NCI-H1417 treated with DMSO at 0.1 percent for 48 hours (cell line): ENCODE results near the gene SPATA24.
"Not testable (repeated sequence)": the region's sequence is repeated elsewhere in the genome, so short reads cannot be mapped to it uniquely, and the experiment has no call there.

Source experiments
- DNase-seq: peaks from one replicate; lab custom pipeline; 2025; lab: John Stamatoyannopoulos, UW

SPATA24 gene

GRCh38 chr5:139394654-139395566 lies 9.0 kb downstream of the SPATA24 start, which contains the start of gene PROB1:
TSS of gene PROB1 (minus strand) at chr5:139395104. CDS start at chr5:139395081, 23 bp downstream.
- DNase-seq, result no peak

DNA sequence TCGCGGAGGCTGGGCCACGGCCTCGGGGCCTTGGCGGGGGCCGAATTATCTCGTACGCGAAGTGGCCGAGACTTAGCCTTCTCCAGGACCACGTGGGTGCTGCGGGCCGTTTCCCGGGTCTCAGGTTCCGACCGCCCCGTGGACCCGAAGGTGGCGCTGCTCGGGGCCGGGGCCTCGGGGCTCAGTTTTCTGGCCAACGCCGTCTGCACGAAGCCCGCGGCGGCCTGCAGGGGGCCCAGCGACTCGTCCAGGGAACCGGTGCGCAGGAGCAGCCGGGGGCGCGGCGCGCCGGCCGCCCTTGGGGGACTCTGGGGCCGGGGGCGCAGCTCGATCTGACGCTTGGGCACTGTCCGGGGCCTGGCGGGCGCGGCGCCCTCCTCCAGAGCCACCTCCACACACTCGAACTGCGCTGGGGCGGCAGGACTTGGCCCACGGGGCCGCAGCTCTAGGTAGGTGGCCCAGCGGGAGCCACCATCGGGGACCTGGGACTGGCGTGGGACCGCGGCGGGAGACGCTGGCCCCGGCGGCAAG lies 9.7 kb downstream of the SPATA24 start:
- no peak for DNase-seq

DNA sequence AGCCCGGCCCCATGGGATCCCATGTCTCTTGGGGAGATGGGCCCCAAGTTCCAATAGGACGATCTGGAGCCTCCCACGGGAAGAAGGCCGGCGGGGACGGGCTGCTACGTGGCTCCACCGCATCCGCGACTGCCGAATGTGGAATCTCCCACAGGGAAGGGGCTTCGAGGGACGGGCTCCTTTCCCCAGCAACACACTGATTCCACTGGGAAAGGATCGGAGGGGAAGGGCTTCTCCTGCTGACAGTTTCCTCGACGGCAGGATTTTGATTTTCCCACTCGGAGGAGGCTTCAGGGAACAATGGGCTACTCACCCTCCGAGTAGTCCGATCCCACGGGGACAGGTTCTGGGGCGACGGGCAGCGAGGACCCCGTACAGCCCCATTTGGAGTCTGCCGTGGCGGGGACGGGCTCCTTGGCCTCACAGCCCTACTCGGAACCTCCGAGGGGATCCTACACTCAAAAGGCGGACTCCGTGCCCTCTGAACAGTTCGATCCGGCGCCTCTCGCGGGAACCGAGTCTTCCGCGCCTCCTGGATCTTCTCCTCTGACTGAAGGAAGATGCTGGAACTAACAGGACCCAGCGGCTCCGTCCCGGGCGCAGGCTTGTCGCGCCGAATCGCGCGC lies 10.3 kb downstream of the SPATA24 start:
- DNase-seq, result no peak

GRCh38 chr5:139392678-139393496 lies 11.0 kb downstream of the SPATA24 start:
- DNase-seq, result no peak

DNA sequence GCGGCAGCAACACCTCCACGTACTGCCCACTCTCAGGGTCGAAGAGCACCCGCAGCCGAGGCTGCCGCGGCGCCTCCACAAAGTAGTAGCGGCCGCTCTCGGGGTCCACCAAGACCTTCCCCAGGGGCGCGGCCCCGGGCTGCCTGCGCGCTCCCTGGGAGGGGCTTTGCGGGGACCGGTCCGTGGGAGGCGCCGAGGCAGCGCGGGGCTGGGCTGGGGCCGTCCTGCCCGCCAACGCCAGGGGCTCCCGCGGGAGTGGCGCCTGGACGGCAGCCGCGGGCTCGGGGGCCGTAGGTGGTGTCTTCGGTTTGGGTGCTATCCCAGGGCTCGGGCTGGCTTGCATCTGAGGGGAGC lies 11.6 kb downstream of the SPATA24 start:
- DNase-seq, result no peak

DNA sequence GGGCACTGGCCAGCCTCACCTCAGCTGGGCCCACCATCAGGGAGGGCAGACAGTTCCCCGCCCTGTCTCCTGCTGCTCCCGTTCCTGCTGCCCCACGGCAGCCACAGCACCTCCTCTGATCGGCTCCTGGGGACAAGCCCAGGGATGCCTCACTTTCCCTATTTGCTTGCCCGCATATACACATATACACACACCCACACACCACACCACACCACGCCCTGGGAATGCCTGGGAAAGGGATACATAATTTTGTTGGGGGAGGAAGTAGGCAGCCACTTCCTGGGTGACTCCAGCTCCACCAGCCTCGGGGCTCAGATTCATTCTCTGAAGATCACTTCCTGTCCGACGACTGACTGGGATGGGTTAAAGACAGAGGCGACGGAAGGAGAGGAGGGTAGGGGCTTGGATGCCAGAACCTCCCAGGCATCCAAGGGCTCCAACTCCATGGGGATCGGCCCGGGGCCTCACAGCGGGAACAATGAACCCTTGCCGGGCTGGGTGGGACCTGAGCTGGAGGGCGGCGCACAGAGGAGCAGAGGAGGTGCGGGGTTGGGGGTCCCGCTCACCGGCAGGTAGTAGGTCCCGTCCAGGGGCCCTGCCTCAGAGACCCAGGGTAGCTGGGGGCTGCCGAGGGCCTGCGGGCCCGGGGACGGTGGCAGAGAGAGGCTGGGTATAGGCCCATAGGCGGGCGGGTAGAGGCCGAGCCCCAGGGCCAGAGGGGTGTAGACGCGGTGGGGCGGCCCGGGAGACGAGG lies 12.1 kb downstream of the SPATA24 start:
- DNase-seq, result no peak

DNA sequence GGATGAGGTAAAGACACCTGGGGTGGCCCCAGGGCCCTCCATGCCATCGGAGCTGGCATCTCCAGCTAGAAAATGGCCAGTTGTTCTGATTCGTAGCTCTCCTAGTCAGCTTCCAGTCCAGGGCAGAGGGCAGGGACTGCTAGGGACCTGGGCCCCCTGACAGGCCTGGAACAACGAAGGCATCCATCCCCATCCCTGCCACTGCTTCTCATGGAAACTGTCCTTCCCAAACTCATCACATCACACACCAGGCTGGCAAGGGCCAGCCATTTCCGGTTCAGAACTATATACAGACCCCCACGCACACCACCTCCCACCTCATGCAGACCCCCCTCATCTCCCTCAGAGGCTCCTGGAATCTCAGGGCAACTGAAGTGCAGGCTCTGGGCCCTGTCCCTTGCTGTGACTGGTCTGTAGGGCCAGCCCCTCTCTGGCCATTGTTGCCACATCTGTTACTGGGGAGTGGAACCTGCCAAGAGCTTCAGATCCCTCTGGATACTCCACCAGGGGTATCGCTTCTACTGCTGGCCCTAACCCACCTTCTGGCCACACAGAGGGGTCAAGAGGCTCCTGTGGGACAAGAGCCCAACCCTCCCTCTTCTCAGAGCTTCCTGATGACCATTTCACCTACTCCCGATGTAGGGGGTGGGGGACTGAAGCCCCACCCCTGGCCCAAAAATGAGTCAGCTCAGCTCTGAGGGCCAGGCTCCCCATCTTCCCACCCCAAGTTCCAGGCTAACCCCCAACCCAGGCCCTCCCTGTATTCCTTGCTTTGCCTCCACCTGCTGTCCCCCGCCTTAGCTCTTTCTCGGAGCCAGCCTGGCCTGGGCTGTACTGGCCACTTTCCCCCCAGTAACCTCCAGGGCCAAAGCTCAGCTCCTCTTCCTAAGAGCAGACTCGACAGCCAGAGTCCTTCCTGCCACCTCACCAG lies 13.0 kb downstream of the SPATA24 start:
- DNase-seq, result no peak

- DNase-seq, result no peak
These were observed 13.9 kb downstream of the SPATA24 start, which contains the start of gene MZB1 for GRCh38 chr5:139389701-139390638. TSS of gene MZB1 (minus strand) at chr5:139389913. CDS start at chr5:139389856, 57 bp downstream.

GRCh38 chr5:139388198-139388821 lies 15.6 kb downstream of the SPATA24 start:
- no peak for DNase-seq

DNA sequence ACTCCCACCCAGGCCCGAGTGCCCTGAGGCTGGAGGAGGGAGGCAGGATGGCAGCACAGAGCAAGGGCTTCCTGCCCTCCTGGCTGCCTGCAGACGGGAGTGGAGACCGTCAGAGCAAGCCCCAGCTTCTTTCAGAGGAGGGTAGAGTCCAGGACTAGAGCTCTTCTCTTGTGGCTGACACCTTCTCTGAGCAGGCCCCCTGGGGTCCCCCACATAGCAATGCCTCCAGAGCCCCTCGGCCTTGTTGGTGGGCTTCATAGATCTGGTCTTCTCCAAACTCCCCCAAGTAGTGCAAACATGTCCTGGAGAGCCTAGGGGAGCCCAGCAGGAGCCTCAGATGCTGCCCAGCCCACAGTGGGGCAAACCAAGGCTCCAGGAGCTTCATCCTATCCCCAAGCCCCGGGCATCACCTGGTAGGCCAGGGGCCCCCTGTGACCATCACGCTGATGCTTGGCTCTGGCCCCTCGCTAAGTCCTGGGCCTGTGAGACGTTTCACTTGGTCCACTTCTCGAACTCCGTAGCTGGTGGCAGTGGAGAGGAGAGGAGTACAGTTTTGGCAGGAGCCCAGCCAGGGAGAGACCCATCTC lies 16.2 kb downstream of the SPATA24 start:
- no peak for DNase-seq

- DNase-seq, result not testable (repeated sequence)
These were observed 16.9 kb downstream of the SPATA24 start for GRCh38 chr5:139386956-139387355.

DNA sequence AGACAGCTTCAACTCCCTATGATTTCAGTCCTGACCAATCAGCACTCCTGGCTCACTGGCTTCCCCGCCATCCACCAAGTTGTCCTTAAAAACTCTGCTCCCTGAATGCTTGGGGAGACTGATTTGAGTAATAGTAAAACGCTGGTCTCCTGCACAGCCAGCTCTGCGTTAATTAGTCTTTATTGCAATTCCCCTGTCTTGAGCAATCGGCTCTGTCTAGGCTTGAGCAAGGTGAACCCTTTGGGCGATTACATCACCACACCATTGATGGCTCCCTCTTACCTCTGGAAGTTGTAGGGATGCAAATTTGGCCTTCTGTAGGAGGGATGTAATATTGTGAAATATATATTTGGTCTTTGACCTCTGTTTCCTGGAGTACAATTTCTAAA lies 17.8 kb downstream of the SPATA24 start:
- no peak for DNase-seq

DNA sequence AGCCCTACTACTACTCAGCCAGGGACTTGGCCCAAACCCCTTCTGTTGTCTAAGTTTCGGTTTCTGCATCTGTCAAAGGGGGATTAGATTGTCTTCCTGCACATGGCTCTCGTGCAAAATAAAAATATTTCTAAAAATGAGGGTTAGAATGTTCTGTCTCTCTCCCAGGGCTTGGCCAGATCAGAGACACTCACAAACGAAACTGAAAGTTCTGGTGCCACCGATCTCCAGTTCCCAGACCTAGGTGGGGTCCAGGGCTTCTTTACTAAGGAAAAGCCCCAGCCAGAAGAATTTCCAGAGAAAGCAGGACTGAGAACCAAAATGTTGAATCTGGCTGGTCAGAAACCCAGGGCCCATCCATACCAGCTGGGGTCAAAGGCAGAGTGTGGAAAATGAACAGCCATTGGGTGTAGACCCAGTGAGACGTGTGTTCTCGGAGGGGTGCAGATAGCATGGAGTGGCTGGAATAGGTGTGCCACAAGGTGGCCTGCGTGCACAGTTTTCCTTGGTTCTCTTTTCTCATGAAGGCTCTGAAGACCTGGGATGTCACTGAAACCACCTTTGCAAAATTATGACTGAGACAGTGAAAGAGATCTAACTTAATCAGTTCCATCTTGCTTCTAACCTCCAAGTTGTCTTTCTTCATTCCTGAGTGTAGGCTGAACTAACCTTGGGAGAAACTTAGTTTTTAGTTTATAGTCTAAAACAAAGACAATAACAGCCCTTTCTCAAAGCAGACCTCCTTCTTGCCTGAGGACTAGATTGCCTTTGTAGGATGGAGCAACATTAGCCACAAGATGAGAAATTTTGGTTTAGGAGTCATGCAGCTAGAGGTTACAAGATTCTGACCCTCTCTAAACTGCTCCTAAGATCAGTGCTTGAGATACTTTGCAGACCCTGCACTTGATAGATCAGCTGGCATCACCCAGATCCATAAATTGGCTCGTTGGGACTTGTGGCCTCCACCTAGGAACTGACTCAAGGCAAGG lies 18.5 kb downstream of the SPATA24 start:
- DNase-seq, result no peak

GRCh38 chr5:139384591-139385051 lies 19.3 kb downstream of the SPATA24 start:
- DNase-seq, result no peak

- DNase-seq, result no peak
These were observed 19.8 kb downstream of the SPATA24 start for GRCh38 chr5:139383993-139384590.

DNA sequence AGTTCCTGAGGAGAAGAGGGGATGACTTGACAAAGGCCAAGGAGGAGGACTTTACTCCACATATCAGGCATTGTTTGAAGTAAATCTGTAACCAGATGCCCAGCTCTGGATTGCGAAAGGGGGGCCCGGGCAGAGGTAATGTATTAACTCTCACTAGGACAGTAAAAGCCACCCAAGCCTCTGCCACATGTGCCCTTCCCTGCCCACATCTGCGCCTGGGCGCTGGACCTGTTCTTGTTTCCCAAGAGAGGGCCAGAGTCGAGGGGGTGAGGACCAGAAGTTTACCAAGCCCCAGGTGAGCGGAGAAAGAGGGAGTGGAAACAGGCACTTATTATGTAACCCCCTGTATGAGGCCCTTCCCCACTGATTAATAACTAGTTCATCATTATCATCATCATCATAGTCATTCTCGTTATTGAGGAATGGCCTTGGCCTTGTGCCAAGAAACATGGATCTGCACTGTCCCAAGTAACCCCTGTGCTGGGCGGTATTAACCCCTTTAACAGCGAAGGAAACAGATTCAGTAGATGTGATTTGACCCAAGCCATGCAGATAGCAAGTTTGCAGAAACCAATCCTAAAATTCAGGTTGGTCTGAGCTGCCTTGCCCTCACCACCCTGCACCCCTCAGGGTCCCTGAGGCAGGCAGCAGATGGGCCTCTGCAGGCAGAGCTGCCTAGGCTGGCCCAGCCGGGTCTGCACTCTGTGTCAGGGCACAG lies 20.5 kb downstream of the SPATA24 start, which contains the start of gene SLC23A1:
Gene SLC23A1, minus strand, starts transcription at position 23 of the 718 bp plus-strand sequence. CDS start 44 bp downstream, outside the sequence.
- DNase-seq, result no peak
